ENCODE results near the gene SIRT1.
"Not testable (repeated sequence)": the region's sequence is repeated elsewhere in the genome, so short reads cannot be mapped to it uniquely, and the experiment has no call there.

The SIRT1 gene

GRCh38 chr10:67965456-67965855, 81.0 kb downstream of the SIRT1 start:
- no peak for DNase-seq (ENCODE audit: low read depth)

GRCh38 chr10:67966035-67966434, 81.6 kb downstream of the SIRT1 start:
- DNase-seq (ENCODE audit: low read depth), result not testable (repeated sequence)
